Vagina (tissue), 2 donors: ENCODE measurements around the gene C6orf141.

Experiments
- CTCF ChIP-seq, 3 experiments: fragments of 450-650 bp in 2 of 3; fragments of 200-600 bp in 1 of 3; sonication (generic) in 1 of 3; IDR thresholded peaks; one replicate each; pipeline ENCODE4 v1.5.1; 2017 to 2019; ENCODE audit warnings: antibody characterized with exemption in 3 of 3, mild to moderate bottlenecking in 2 of 3, moderate library complexity in 2 of 3
- POLR2A ChIP-seq, 2 donors: fragments of 450-650 bp; IDR thresholded peaks; one replicate each; pipeline ENCODE4 v1.6.1; 2017; ENCODE audit warnings: antibody characterized with exemption in 2 of 2, mild to moderate bottlenecking in 2 of 2, moderate library complexity in 2 of 2
- POLR2AphosphoS5 ChIP-seq, 2 donors: sonication (generic); formaldehyde crosslinking; IDR thresholded peaks; one replicate each; pipeline ENCODE4 v1.9.0; 2017; ENCODE audit warnings: antibody characterized with exemption in 2 of 2, mild to moderate bottlenecking in 2 of 2, low read depth in 1 of 2; ENCODE audit not compliant: insufficient read depth in 1 of 2

GRCh38 chr6:49515485-49516146 is 34.9 kb upstream of the C6orf141 start:
- TF ChIP-seq CTCF (IDR thresholded peaks at IDR 0.05) (no peak), POLR2AphosphoS5 (IDR thresholded peaks at IDR 0.05; ENCODE audit: insufficient read depth in 1 of 2, low read depth in 1 of 2) (no peak), POLR2A (IDR thresholded peaks at IDR 0.05) (no peak)
